Stimulated activated CD4-positive, alpha-beta T cell treated with anti-CD3 and anti-CD28 coated beads, Interleukin-12 subunit alpha, Interleukin-12 subunit beta, amount 100 ng/mL, for 48 hours (primary cell): ENCODE results near the gene ISG15.
"Not testable (repeated sequence)": the region's sequence is repeated elsewhere in the genome, so short reads cannot be mapped to it uniquely, and the experiment has no call there.

Experiments used
- DNase-seq, 3 donors: peaks; one replicate each; pipeline ENCODE4 v3.0.0-alpha.2; 2020; ENCODE audit warnings: low read depth in 2 of 3, low spot score in 1 of 3

Gene ISG15

DNA sequence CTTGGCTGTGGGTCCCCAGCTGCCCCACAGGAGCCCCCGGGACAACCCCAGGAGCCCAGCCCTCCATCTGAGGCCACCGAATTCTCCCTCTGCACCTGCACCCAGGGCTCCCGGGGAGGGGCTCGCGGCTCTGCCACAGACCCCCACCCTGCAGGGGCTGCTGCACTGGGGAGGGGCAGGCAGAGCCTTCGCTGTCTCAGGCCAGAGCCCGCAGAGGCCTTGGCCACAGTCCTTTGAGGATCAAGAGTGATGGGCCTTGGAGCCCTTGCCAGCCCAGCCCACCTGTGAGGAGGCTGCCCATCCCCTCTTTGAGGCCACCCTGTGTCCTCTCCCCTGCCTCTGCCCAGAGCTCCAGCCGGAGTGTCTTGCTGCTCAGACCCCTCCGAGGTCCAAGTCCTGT is 37.9 kb upstream of the ISG15 start:
- DNase-seq: no peak

DNA sequence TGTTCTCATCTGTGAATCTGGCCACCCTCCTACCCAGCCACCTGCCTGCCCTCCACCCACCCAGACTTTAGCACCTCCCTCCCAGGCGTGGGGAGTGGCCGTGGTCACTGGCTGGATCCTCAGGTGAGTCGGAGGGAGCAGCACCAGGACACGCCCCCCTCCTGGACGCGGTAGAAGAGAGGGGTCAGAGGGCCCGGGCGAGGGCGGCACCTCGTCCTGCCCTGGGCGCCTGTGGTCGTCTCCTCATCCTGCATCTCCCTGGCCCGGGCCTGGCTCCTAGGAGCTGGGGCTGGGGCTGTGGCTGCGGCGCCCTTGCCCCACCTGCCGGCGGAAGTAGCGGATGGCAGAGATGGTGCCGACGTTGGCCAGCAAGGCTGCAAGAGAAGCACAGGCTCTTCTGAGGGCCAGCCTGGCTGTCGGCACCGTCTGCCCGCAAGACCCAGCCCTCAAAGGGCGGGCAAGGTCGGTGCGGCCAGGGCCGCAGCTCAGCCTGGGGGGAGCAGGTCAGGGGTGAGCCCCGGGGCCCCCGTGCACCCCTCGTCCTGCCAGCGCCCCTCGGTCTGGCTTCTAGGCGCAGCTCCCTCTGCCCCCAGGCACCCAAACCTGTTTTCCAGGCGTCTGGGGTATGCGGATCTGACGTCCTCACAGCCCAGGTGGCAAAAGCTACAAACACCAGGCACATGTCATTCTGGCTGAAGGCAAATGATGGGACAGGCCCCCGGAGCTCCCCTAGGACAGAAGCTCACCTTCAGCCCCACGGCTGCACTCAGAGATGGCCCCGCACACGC is 37.2 kb upstream of the ISG15 start:
- DNase-seq: peak in 2 of 3 donors; percentile 48 to 53

- not testable (repeated sequence) for DNase-seq
These were observed 36.5 kb upstream of the ISG15 start for GRCh38 chr1:976791-977190.

- no peak for DNase-seq
These were observed 35.0 kb upstream of the ISG15 start for GRCh38 chr1:978069-978834.

- DNase-seq: no peak
These were observed 34.2 kb upstream of the ISG15 start for GRCh38 chr1:978835-979743.

- DNase-seq: no peak
These were observed 33.6 kb upstream of the ISG15 start for GRCh38 chr1:979744-980072.

DNA sequence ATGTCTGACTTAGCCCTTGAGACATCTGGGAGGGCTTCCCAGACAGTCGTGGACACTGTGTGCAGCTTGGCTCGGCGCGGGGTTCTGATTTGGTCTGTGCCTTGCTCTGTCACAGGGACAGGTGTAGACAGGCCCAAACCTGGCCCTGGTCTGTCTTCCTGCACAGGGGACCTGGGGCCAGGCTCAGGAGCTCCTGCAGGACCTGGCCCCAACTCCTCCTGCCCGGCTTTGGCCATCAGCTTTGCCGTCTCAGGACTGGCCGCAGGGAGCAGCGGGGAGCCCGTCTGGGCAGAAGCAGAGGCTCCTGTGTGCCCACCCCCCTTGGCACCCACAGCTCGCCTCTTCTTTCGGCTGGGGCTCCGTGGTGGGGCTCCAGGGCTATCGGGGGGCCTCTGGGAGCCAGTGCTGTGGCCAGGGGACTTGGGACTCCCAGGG is 33.1 kb upstream of the ISG15 start:
- DNase-seq: no peak

DNA sequence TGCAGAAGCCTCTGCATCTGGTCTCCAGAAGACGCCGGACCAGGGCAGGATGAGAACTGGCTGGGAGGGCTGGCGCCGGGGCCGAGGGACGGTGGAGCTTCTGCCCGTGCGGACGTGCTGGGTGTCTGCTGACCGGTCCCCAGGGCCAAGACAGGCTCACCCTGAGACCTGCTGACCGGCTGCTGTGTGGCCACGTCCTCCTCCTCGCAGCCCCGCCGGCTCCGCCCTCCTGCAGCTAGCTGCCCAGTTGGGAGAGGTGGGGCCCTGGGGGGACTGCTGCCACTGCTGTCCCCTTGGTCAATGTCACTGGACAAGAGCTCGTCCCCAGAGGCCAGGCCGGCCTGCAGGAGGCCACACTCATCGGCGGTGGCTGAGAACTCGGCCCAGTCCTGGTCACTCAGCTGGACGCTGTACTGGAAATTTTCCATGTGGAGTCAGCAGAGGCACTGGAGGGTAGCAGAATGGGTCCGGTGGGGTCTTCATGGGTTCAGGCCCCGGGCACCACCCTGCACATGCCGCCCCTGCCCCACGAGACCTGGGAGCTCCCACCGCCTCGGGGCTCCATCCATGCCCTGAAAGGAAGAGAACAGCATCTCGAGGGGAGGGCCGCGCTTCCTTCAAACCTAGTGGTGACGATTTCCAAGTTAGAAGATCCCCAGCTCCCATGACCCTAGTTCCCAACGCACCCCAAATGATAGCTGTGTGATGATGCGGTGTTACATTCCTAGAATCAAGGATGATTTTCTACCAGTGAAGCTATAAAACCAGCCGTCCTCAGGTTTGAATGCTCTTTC is 32.5 kb upstream of the ISG15 start:
- no peak for DNase-seq

DNA sequence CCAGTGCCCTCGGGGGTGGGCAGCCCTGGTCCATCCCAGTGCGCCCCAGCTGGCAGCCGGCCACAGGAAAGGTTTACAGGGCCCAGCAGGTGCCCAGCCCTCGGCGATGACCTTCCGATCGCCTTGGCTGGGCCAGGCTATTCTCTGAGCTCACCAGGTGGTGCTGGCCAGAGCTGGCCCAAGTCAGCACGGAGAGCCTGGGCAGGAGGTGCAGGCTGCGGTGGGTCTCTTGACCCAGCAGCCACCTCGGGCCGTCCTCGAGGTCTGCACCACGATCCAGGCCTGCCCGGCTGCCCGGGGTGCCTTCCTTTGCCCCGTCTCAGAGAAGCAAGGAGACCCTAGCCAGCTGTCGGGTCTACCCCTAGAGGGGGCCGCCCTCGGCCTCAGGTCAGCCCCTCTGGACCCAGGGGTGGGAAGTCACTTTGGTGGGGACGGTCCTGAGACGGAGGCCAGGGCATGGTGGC is 31.8 kb upstream of the ISG15 start:
- no peak for DNase-seq

- DNase-seq: no peak
These were observed 31.2 kb upstream of the ISG15 start, which contains the start of gene PERM1 for GRCh38 chr1:981955-982558. PERM1 (minus strand) TSS chr1:982093; CDS start chr1:981029, 1,064 bp downstream.

DNA sequence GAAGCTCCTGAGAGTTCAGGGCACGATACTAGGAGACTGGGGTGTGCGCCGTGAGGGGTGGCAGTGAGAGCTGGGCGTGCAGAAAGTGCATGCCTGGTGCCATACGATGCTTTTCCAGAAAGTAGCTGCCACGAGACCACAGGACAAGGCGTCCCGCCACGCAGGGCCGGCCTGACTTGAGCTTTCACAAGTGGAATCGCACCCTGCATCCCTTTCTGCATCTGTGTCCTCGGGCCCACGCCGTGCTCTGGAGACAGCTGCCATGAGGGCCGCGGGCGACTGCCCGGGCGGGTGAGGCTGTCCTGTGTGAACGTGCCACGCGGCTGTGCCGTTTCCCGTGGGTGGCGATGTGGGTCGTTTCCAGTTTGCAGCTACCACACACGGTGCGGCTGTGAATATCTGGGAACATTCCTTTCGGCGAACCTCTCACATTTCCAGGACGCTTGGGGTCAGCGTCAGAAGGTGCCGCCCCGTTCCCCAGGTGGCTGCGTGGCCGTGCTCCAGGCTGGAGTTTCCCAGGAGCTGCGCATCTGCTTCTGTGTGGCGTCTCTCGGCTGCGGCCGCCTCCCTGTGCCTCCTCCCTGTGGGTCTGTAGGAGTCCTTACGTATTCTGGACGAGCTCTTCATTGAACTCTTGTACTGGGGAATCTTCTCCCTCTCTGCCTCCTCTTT is 30.4 kb upstream of the ISG15 start:
- DNase-seq: no peak

DNA sequence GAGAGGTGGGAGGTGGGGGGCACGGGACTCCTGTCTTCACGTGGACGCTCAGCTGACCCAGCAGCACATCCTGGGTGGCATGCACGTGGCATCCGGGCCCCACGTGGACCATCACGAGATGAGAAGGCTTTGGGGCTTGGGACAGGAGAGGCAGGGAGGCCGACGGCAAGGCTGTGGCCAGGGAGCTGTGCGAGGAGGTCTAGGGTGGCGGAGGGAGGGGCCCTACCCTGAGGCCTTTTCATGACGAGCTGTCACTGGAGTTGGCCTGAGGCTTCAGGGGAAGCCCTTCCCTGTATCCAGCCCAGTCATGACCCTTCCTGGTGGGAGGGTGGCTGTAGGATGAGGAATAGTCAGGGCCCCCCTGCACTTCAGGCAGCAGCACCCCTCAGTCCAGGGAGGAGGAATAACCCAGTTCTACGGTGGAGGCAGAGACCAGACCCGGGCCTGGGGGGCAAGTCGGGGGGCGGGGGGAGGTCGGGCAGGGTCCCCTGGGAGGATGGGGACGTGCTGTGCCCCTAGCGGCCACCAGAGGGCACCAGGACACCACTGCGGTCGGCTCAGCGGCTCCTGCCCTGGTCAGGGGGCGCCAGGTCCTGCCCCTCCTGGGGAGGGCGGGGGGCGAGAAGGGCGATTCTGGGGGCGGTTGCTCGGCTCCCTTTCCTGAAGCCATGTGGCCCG is 29.4 kb upstream of the ISG15 start:
- peak in 1 of 3 donors; percentile 63 for DNase-seq

DNA sequence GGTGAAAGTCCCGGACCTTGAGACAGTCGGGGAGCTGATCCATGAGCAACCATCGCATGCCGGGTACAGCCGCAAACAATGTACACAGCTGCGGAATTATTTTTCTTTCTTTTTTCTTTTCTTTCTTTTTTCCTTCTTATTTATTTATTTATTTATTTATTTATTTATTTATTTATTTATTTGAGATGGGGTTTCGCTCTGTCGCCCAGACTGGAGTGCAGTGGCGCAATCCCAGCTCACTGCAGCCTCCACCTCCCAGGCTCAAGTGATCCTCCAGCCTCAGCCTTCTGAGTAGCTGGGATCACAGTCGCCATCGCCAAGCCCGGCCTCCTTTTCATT is 28.9 kb upstream of the ISG15 start:
- DNase-seq: no peak

- DNase-seq: no peak
These were observed 28.2 kb upstream of the ISG15 start for GRCh38 chr1:985126-985525.

DNA sequence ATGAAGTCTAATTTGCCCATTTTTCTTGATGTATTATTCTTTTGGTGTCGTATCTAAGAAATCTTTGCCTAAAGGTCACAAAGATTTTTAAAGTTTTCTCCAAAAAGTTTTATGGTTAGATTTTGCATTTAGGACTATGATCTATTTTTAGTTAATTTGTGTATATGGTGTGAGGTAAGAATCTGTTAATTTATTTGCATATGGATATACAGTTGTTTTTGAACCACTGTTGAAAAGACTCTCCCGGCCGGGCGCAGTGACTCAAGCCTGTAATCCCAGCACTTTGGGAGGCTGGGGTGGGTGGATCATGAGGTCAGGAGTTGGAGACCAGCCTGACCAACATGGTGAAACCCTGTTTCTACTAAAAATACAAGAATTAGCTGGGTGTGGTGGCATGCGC is 25.2 kb upstream of the ISG15 start:
- not testable (repeated sequence) for DNase-seq

DNA sequence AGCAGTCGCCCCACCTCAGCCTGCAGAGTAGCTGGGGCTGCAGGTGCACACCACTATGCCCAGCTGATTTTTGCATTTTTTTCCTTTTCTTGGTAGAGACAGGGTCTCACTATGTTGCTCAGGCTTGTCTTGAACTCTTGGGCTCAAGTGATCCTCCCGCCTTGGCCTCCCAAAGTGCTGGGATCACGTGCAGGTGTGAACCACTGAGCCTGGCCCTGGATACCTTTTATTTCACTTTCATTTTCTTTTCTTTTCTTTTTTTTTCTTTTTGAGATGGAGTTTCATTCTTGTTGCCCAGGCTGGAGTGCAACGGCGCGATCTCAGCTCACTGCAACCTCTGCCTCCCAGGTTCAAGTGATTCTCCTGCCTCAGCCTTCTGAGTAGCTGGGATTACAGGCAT is 22.0 kb upstream of the ISG15 start:
- DNase-seq: not testable (repeated sequence)

GRCh38 chr1:991895-992294 is 21.4 kb upstream of the ISG15 start:
- no peak for DNase-seq

DNA sequence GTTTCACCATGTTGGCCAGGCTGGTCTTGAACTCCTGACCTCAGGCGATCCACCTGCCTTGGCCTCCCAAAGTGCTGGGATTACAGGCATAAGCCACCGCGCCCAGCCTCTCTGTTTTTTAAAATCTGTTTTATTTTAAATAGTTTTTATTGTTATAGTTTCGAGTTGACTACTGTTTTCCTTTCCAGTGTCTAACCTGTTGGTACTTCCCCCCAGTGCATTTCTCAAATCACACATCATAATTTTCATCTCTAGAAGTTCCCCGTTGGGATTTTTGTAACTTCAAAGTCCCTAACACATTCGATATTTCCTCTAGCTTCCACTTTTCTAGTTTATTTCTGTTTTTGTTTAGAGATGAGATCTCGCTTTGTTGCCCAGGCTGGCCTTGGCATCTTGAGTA is 20.9 kb upstream of the ISG15 start:
- no peak for DNase-seq

GRCh38 chr1:993379-993995 is 19.8 kb upstream of the ISG15 start:
- no peak for DNase-seq
